ENCODE data around the gene MRPL1.

MRPL1 gene

GRCh38 chr4:77911091-77911490 is 48.5 kb downstream of the MRPL1 start:
- no peaks in the 10 kb centered on the region for H3K4me1 ChIP-seq (ENCODE audit: control insufficient read depth, insufficient read depth, low read length)
- peaks cover 0 to 8% of the 10 kb centered on the region in 2 experiments; a peak in 2 of 3 replicates for H3K36me3 ChIP-seq (ENCODE audit: control insufficient read depth in 2 of 2, insufficient read depth in 1 of 2, low read length in 2 of 2)
- ChIA-PET CTCF (no interaction called here), POLR2A (no interaction called here)
- TF ChIP-seq ZNF350 (tag by site-specific recombination; IDR thresholded peaks at IDR 0.05) = no peak
- no peaks in the 10 kb centered on the region for H3K9me3 ChIP-seq (ENCODE audit: control insufficient read depth, insufficient read depth, low read depth, low read length)
- H3K4me3 ChIP-seq (ENCODE audit: low read depth, low read length) = no peak overlapping the region
- no peak overlapping the region for H3K27ac ChIP-seq (ENCODE audit: extremely low read depth, low read depth, low read length)

- CTCF ChIA-PET = no interaction called here
- Histone ChIP-seq H3K4me1 (ENCODE audit: control insufficient read depth, insufficient read depth, low read length) (no peaks in the 10 kb centered on the region), H3K36me3 (ENCODE audit: control insufficient read depth in 2 of 2, insufficient read depth in 1 of 2, low read length in 2 of 2) (peaks cover 0 to 8% of the 10 kb centered on the region in 2 experiments; a peak in 2 of 3 replicates), H3K9me3 (ENCODE audit: control insufficient read depth, insufficient read depth, low read depth, low read length) (no peaks in the 10 kb centered on the region), H3K27ac (ENCODE audit: extremely low read depth, low read depth, low read length) (no peak overlapping the region), H3K4me3 (ENCODE audit: low read depth, low read length) (no peak overlapping the region)
- POLR2A ChIA-PET = no interaction called here
- TF ChIP-seq ZBTB11 (tag by site-specific recombination; conservative IDR thresholded peaks at IDR 0.05; ENCODE audit: low read depth) = no peak
- no peak for TF ChIP-seq HIC1 (tag by site-specific recombination; IDR thresholded peaks at IDR 0.05)
- no peak for TF ChIP-seq KLF17 (tag by site-specific recombination; IDR thresholded peaks at IDR 0.05)
- no peak for TF ChIP-seq GLI4 (tag by site-specific recombination; IDR thresholded peaks at IDR 0.05)
- no peak for TF ChIP-seq ZNF791 (tag by site-specific recombination; IDR thresholded peaks at IDR 0.05)
- no peak for TF ChIP-seq ZNF121 (tag by site-specific recombination; IDR thresholded peaks at IDR 0.05)
- no peak for TF ChIP-seq ZNF280D (tag by site-specific recombination; IDR thresholded peaks at IDR 0.05)
- no peak for TF ChIP-seq ZSCAN16 (tag by site-specific recombination; IDR thresholded peaks at IDR 0.05)
- TF ChIP-seq ZBTB10 (tag by site-specific recombination; IDR thresholded peaks at IDR 0.05) = no peak
- TF ChIP-seq ZNF785 (tag by site-specific recombination; IDR thresholded peaks at IDR 0.05) = no peak
- no peak for TF ChIP-seq ZNF174 (tag by site-specific recombination; IDR thresholded peaks at IDR 0.05)
- no peak for TF ChIP-seq ZNF362 (tag by site-specific recombination; IDR thresholded peaks at IDR 0.05)
- no peak for TF ChIP-seq ZNF398 (tag by site-specific recombination; IDR thresholded peaks at IDR 0.05)
- no peak for TF ChIP-seq HOXA7 (CRISPR knock-in tag; IDR thresholded peaks at IDR 0.05; ENCODE audit: borderline replicate concordance)
These were observed 49.3 kb downstream of the MRPL1 start for GRCh38 chr4:77911842-77912450.
